GM23338 (cell line): ENCODE measurements around the gene CNDP2. TPM values are rescaled to one million over a fixed set of nuclear protein-coding genes. Genes with fewer than 3 reads are reported as not detected.

Experiments used
- ATAC-seq: fragments of 200-7000 bp; cut with Tn5 transposase; 3 replicates; pipeline ENCODE4 v1.9.1; 2020
- DNase-seq: peaks from one replicate; pipeline ENCODE4 v3.0.0-alpha.2; 2015; ENCODE audit warnings: low spot score
- H2AFZ ChIP-seq: fragments of 200-600 bp; sonication (generic); 2 replicates; pipeline ENCODE4 v1.8.0; 2016; ENCODE audit warnings: antibody characterized with exemption, mild to moderate bottlenecking, moderate library complexity
- H3F3A ChIP-seq: fragments of 200-600 bp; sonication (generic); replicated peaks from 2 replicates; pipeline ENCODE4 v1.8.0; 2017; ENCODE audit warnings: antibody characterized with exemption, mixed run types, low read depth
- H3K27ac ChIP-seq: fragments of 200-600 bp; sonication (generic); 2 replicates; pipeline ENCODE4 v1.6.1; 2016; ENCODE audit warnings: low read depth
- H3K27me3 ChIP-seq: fragments of 200-600 bp; sonication (generic); 2 replicates; pipeline ENCODE4 v1.8.0; 2016; ENCODE audit warnings: mild to moderate bottlenecking, mixed run types, moderate library complexity; ENCODE audit not compliant: insufficient read depth
- H3K36me3 ChIP-seq: fragments of 200-600 bp; sonication (generic); 2 replicates; pipeline ENCODE4 v1.8.0; 2016; ENCODE audit warnings: mild to moderate bottlenecking; ENCODE audit not compliant: insufficient read depth
- H3K4me1 ChIP-seq: fragments of 200-600 bp; sonication (generic); 2 replicates; pipeline ENCODE4 v1.8.0; 2016; ENCODE audit warnings: mild to moderate bottlenecking, moderate library complexity; ENCODE audit not compliant: insufficient read depth
- H3K4me2 ChIP-seq: fragments of 200-600 bp; sonication (generic); 2 replicates; pipeline ENCODE4 v1.7.1; 2017; ENCODE audit warnings: mixed run types
- H3K4me3 ChIP-seq: fragments of 200-600 bp; sonication (generic); 2 replicates; pipeline ENCODE4 v1.6.1; 2016; ENCODE audit warnings: mixed run types
- H3K79me2 ChIP-seq: fragments of 200-600 bp; sonication (generic); replicated peaks from 2 replicates; pipeline ENCODE4 v1.8.0; 2017; ENCODE audit warnings: mild to moderate bottlenecking; ENCODE audit not compliant: insufficient read depth
- H3K9me2 ChIP-seq: fragments of 200-600 bp; sonication (generic); 2 replicates; pipeline ENCODE4 v1.8.0; 2017; ENCODE audit not compliant: insufficient read depth
- H4K20me1 ChIP-seq: fragments of 200-600 bp; sonication (generic); replicated peaks from 2 replicates; pipeline ENCODE4 v1.8.0; 2017; ENCODE audit warnings: mild to moderate bottlenecking; ENCODE audit not compliant: insufficient read depth
- H3K27ac Mint-ChIP-seq: 2 replicates; pipeline ENCODE4 v1.8.0; 2020; ENCODE audit warnings: inconsistent platforms, mild to moderate bottlenecking, moderate library complexity, mixed read lengths
- H3K27me3 Mint-ChIP-seq: 3 replicates; pipeline ENCODE4 v1.8.0; 2022; ENCODE audit warnings: low read depth, mild to moderate bottlenecking, moderate library complexity, mixed read lengths, inconsistent platforms; ENCODE audit not compliant: insufficient read depth, poor library complexity
- H3K36me3 Mint-ChIP-seq: 3 replicates; pipeline ENCODE4 v1.8.0; 2021; ENCODE audit warnings: low read depth, mild to moderate bottlenecking, inconsistent platforms, moderate library complexity, mixed read lengths
- H3K4me1 Mint-ChIP-seq: 3 replicates; pipeline ENCODE4 v1.8.0; 2020; ENCODE audit warnings: mild to moderate bottlenecking, inconsistent platforms, mixed read lengths
- H3K4me3 Mint-ChIP-seq: 3 replicates; pipeline ENCODE4 v1.8.0; 2021; ENCODE audit warnings: moderate library complexity, mild to moderate bottlenecking, inconsistent platforms, mixed read lengths
- H3K9me3 Mint-ChIP-seq: 3 replicates; pipeline ENCODE4 v1.8.0; 2020; ENCODE audit warnings: moderate library complexity, mild to moderate bottlenecking, inconsistent platforms, mixed read lengths
- EZH2 ChIP-seq: fragments of 200-600 bp; sonication (generic); IDR thresholded peaks from one replicate; pipeline ENCODE4 v1.8.0; 2017; ENCODE audit warnings: antibody characterized with exemption, mild to moderate bottlenecking, low read depth; ENCODE audit not compliant: unreplicated experiment
- NANOG ChIP-seq: IDR thresholded peaks from 2 replicates; pipeline ENCODE4 v1.6.1; 2016; ENCODE audit warnings: antibody characterized with exemption, borderline replicate concordance
- POLR2AphosphoS5 ChIP-seq: IDR thresholded peaks from 2 replicates; pipeline ENCODE4 v1.6.1; 2016; ENCODE audit warnings: antibody characterized with exemption, low read depth
- STAT1 ChIP-seq: IDR thresholded peaks from one replicate; pipeline ENCODE4 v1.6.1; 2016; ENCODE audit warnings: antibody characterized with exemption; ENCODE audit not compliant: unreplicated experiment
- ZNF462 ChIP-seq: fragments of 250-450 bp; sonication (Bioruptor Pico); IDR thresholded peaks from 2 replicates; pipeline ENCODE4 v1.5.0; 2020; ENCODE audit warnings: mild to moderate bottlenecking, moderate library complexity
- polyA plus RNA-seq: library from polyadenylated mRNA; unstranded; fragments of >200 nt; fragmentation: Nextera tagmentation; extraction: Ambion mirVana; gene quantifications from 2 replicates; pipeline ENCODE4 v1.2.1, GENCODE V29; 2016
- total RNA-seq: library from RNA; depleted of rRNA; stranded (reverse); fragments of >200 nt; shearing (Covaris generic); gene quantifications from 2 replicates; pipeline ENCODE4 v1.2.3, GENCODE V29; 2014
- TF ChIP-seq, protein P1 (sequence below), 2 experiments: fragments of 200-600 bp in 1 of 2; sonication (generic) in 1 of 2; conservative IDR thresholded peaks; 2 replicates each; pipeline versions ENCODE4 v1.5.1 to v1.6.1; 2016 to 2017; ENCODE audit warnings: antibody characterized with exemption in 2 of 2, low read depth in 2 of 2, mild to moderate bottlenecking in 2 of 2, moderate library complexity in 1 of 2
- TF ChIP-seq, protein P2 (sequence below): IDR thresholded peaks from 2 replicates; pipeline ENCODE4 v1.6.1; 2016; ENCODE audit warnings: antibody characterized with exemption

The CNDP2 gene
- total and polyA plus RNA-seq, 2 experiments from 2014 or later = 116 to 175 TPM

GRCh38 chr18:74547860-74548259 is 51.7 kb downstream of the CNDP2 start (continued):
- TF ChIP-seq ZNF462 (CRISPR knock-in tag) (no peak), POLR2AphosphoS5 (no peak)

DNA sequence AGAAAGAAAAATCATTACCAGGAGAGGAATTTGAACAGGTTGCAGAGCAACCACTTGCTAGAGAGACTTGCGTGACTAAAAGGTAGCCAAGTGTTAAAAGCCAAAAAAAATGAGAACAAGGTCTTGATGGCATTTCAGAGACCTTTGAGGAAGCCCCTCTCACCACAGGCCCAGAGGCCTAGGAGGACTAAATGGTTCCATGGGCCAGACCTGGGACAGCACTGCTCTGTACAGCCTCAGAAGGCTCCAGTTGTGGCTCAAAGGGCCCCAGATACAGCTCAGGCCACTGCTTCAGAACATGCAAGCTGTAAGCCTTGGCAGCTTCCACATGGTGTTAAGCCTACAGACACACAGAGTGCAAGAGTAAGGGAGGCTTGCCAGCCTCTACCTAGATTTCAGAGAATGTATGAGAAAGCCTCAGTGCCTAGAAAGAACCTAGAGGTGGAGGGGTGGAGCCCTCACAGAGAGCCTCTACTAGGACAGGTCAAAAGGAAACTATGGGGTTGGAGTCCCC is 53.5 kb downstream of the CNDP2 start:
- Mint-ChIP-seq H3K27me3 (peaks cover 6% of the 10 kb centered on the region), H3K4me1 (peaks cover 2% of the 10 kb centered on the region; the same call in 1 of the 3 replicates), H3K36me3 (peaks cover 28% of the 10 kb centered on the region), H3K27ac (no peak overlapping the region), H3K4me3 (no peak overlapping the region), H3K9me3 (peaks cover 56% of the 10 kb centered on the region)
- no peak overlapping the region for H3K4me3 ChIP-seq
- peaks cover 6% of the 10 kb centered on the region for H3K36me3 ChIP-seq
- H2AFZ ChIP-seq = no peak overlapping the region
- DNase-seq = no peak
- H3K27me3 ChIP-seq = no peaks in the 10 kb centered on the region
- no peak for ATAC-seq
- H3K4me1 ChIP-seq = no peaks in the 10 kb centered on the region
- no peaks in the 10 kb centered on the region for H3K9me2 ChIP-seq
- no peak overlapping the region for H3K27ac ChIP-seq
- no peaks in the 10 kb centered on the region for H4K20me1 ChIP-seq
- H3F3A ChIP-seq = no peaks in the 10 kb centered on the region
- no peaks in the 10 kb centered on the region for H3K79me2 ChIP-seq
- H3K4me2 ChIP-seq = no peak overlapping the region
- TF ChIP-seq, protein P1, sequence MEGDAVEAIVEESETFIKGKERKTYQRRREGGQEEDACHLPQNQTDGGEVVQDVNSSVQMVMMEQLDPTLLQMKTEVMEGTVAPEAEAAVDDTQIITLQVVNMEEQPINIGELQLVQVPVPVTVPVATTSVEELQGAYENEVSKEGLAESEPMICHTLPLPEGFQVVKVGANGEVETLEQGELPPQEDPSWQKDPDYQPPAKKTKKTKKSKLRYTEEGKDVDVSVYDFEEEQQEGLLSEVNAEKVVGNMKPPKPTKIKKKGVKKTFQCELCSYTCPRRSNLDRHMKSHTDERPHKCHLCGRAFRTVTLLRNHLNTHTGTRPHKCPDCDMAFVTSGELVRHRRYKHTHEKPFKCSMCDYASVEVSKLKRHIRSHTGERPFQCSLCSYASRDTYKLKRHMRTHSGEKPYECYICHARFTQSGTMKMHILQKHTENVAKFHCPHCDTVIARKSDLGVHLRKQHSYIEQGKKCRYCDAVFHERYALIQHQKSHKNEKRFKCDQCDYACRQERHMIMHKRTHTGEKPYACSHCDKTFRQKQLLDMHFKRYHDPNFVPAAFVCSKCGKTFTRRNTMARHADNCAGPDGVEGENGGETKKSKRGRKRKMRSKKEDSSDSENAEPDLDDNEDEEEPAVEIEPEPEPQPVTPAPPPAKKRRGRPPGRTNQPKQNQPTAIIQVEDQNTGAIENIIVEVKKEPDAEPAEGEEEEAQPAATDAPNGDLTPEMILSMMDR (conservative IDR thresholded peaks at IDR 0.05; ENCODE audit: low read depth in 2 of 2) = no peak
- TF ChIP-seq, protein P2, sequence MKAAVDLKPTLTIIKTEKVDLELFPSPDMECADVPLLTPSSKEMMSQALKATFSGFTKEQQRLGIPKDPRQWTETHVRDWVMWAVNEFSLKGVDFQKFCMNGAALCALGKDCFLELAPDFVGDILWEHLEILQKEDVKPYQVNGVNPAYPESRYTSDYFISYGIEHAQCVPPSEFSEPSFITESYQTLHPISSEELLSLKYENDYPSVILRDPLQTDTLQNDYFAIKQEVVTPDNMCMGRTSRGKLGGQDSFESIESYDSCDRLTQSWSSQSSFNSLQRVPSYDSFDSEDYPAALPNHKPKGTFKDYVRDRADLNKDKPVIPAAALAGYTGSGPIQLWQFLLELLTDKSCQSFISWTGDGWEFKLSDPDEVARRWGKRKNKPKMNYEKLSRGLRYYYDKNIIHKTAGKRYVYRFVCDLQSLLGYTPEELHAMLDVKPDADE = no peak
- TF ChIP-seq STAT1 = no peak
- no peak for TF ChIP-seq EZH2
- no peak for TF ChIP-seq NANOG
